ENCODE measurements around the gene AQP10. TPM values are rescaled to one million over a fixed set of nuclear protein-coding genes. Genes with fewer than 3 reads are reported as not detected.

The AQP10 gene
- total RNA-seq, 2 experiments from 2014 or later: not detected

Other genes with a start within 250 kb of the AQP10 start
- under 1 TPM; 0.04 to 0.12 TPM for gene NUP210L, start 166.0 kb upstream of the AQP10 start, total RNA-seq
- gene TPM3, start 129.0 kb upstream of the AQP10 start, total RNA-seq: 100 to 1,000 TPM; 781 to 902 TPM
- under 1 TPM in 1 of 2 experiments, not detected in 1; 0.65 TPM for gene CFAP141, start 114.8 kb upstream of the AQP10 start, total RNA-seq
- 100 to 1,000 TPM; 186 to 211 TPM for gene UBAP2L, start 100.1 kb upstream of the AQP10 start, total RNA-seq
- gene HAX1, start 48.5 kb upstream of the AQP10 start, total RNA-seq: 100 to 1,000 TPM; 107 to 126 TPM
- 100 to 1,000 TPM; 135 to 138 TPM for gene ATP8B2, start 4.4 kb downstream of the AQP10 start, total RNA-seq
- gene IL6R, start 84.2 kb downstream of the AQP10 start, total RNA-seq: 1 to 10 TPM; 9.1 to 9.3 TPM
- gene TDRD10, start 181.1 kb downstream of the AQP10 start, total RNA-seq: not detected
- gene SHE, start 181.3 kb downstream of the AQP10 start, total RNA-seq: not detected
- 100 to 1,000 TPM; 106 to 131 TPM for gene UBE2Q1, start 237.6 kb downstream of the AQP10 start, total RNA-seq
- gene CHRNB2, start 246.7 kb downstream of the AQP10 start, total RNA-seq: not detected